ENCODE data around the gene BCDIN3D. TPM values are rescaled to one million over a fixed set of nuclear protein-coding genes. Genes with fewer than 3 reads are reported as not detected.

The BCDIN3D gene
- total RNA-seq (4.6 TPM), polyA plus RNA-seq (1 to 10 TPM; 7.3 to 9.8 (median 8.7) TPM)

- Histone ChIP-seq H3K4me3 (ENCODE audit: low read depth, low read length) (peak within 1 kb of the TSS; percentile 93), H3K9me3 (ENCODE audit: control insufficient read depth in 2 of 2, low read length in 2 of 2) (no peaks in the 10 kb centered on the region), H3K27me3 (ENCODE audit: control insufficient read depth, insufficient read depth, low read length) (no peaks in the 10 kb centered on the region), H3K27ac (ENCODE audit: insufficient read depth, low read length, poor library complexity, severe bottlenecking) (peak within 1 kb of the TSS; percentile 78), H3K4me1 (ENCODE audit: control insufficient read depth, insufficient read depth, low read length, poor library complexity, severe bottlenecking) (peaks cover 26% of the 10 kb centered on the region), H3K36me3 (ENCODE audit: control insufficient read depth, insufficient read depth, low read length) (peaks cover 2% of the 10 kb centered on the region)
- Mint-ChIP-seq H3K4me1 (peaks cover 12 to 43% (median 29%) of the 10 kb centered on the region in 4 donors), H3K27ac (peak within 1 kb of the TSS; percentile 93 to 95 (median 94)), H3K27me3 (peaks cover 8% of the 10 kb centered on the region), H3K4me3 (peak within 1 kb of the TSS; percentile 82 to 98 (median 93)), H3K9me3 (no peaks in the 10 kb centered on the region), H3K36me3 (no peaks in the 10 kb centered on the region)
- peak; percentile 90 to 94 (median 90) for DNase-seq
- ATAC-seq (ENCODE audit: low read depth in 2 of 2): peak; percentile 95 to 96
These were observed at the start of gene BCDIN3D for GRCh38 chr12:49842519-49843352. Gene BCDIN3D (minus strand): TSS chr12:49843106. CDS start chr12:49843087, 19 bp downstream.

- DNase-seq (no peak), ATAC-seq (ENCODE audit: low read depth in 2 of 2) (no peak)
- no peak overlapping the region for H3K4me3 ChIP-seq (ENCODE audit: low read depth, low read length)
- no peaks in the 10 kb centered on the region for H3K4me1 ChIP-seq (ENCODE audit: control insufficient read depth, insufficient read depth, low read length, poor library complexity, severe bottlenecking)
- no peaks in the 10 kb centered on the region for H3K9me3 ChIP-seq (ENCODE audit: control insufficient read depth in 2 of 2, low read length in 2 of 2)
- H3K36me3 ChIP-seq (ENCODE audit: control insufficient read depth, insufficient read depth, low read length): no peaks in the 10 kb centered on the region
- H3K4me1 Mint-ChIP-seq: no peaks in the 10 kb centered on the region
- H3K4me3 Mint-ChIP-seq: no peak overlapping the region
- H3K27ac ChIP-seq (ENCODE audit: insufficient read depth, low read length, poor library complexity, severe bottlenecking): no peak overlapping the region
- H3K36me3 Mint-ChIP-seq: no peaks in the 10 kb centered on the region
- no peaks in the 10 kb centered on the region for H3K27me3 ChIP-seq (ENCODE audit: control insufficient read depth, insufficient read depth, low read length)
- no peaks in the 10 kb centered on the region for H3K9me3 Mint-ChIP-seq
- H3K27ac Mint-ChIP-seq: peak overlapping the region in 2 of 3 donors; percentile 17 to 30
- peaks cover 4% of the 10 kb centered on the region for H3K27me3 Mint-ChIP-seq
These were observed 49.3 kb upstream of the BCDIN3D start for GRCh38 chr12:49892084-49892731.

- no peaks in the 10 kb centered on the region for H3K27me3 ChIP-seq (ENCODE audit: control insufficient read depth, insufficient read depth, low read length)
- H3K36me3 Mint-ChIP-seq: no peaks in the 10 kb centered on the region
- H3K9me3 ChIP-seq (ENCODE audit: control insufficient read depth in 2 of 2, low read length in 2 of 2): no peaks in the 10 kb centered on the region
- ATAC-seq (ENCODE audit: low read depth in 2 of 2): no peak
- no peaks in the 10 kb centered on the region for H3K4me1 Mint-ChIP-seq
- no peak for DNase-seq
- H3K36me3 ChIP-seq (ENCODE audit: control insufficient read depth, insufficient read depth, low read length): no peaks in the 10 kb centered on the region
- no peaks in the 10 kb centered on the region for H3K4me1 ChIP-seq (ENCODE audit: control insufficient read depth, insufficient read depth, low read length, poor library complexity, severe bottlenecking)
- no peak overlapping the region for H3K27ac ChIP-seq (ENCODE audit: insufficient read depth, low read length, poor library complexity, severe bottlenecking)
- H3K4me3 ChIP-seq (ENCODE audit: low read depth, low read length): no peak overlapping the region
- peaks cover 4% of the 10 kb centered on the region for H3K27me3 Mint-ChIP-seq
- H3K4me3 Mint-ChIP-seq: no peak overlapping the region
- no peaks in the 10 kb centered on the region for H3K9me3 Mint-ChIP-seq
- H3K27ac Mint-ChIP-seq: no peak overlapping the region
These were observed 48.6 kb upstream of the BCDIN3D start for GRCh38 chr12:49891476-49891875.

GRCh38 chr12:49891012-49891411 is 48.1 kb upstream of the BCDIN3D start:
- Mint-ChIP-seq H3K4me3 (no peak overlapping the region), H3K27me3 (peaks cover 4% of the 10 kb centered on the region), H3K4me1 (no peaks in the 10 kb centered on the region), H3K27ac (no peak overlapping the region), H3K9me3 (no peaks in the 10 kb centered on the region), H3K36me3 (no peaks in the 10 kb centered on the region)
- no peak overlapping the region for H3K4me3 ChIP-seq (ENCODE audit: low read depth, low read length)
- no peak for ATAC-seq (ENCODE audit: low read depth in 2 of 2)
- H3K9me3 ChIP-seq (ENCODE audit: control insufficient read depth in 2 of 2, low read length in 2 of 2): no peaks in the 10 kb centered on the region
- H3K36me3 ChIP-seq (ENCODE audit: control insufficient read depth, insufficient read depth, low read length): no peaks in the 10 kb centered on the region
- H3K27ac ChIP-seq (ENCODE audit: insufficient read depth, low read length, poor library complexity, severe bottlenecking): no peak overlapping the region
- no peak for DNase-seq
- H3K27me3 ChIP-seq (ENCODE audit: control insufficient read depth, insufficient read depth, low read length): no peaks in the 10 kb centered on the region
- no peaks in the 10 kb centered on the region for H3K4me1 ChIP-seq (ENCODE audit: control insufficient read depth, insufficient read depth, low read length, poor library complexity, severe bottlenecking)

GRCh38 chr12:49890096-49890461 is 47.2 kb upstream of the BCDIN3D start:
- no peak for DNase-seq
- no peaks in the 10 kb centered on the region for H3K4me1 Mint-ChIP-seq
- no peaks in the 10 kb centered on the region for H3K27me3 ChIP-seq (ENCODE audit: control insufficient read depth, insufficient read depth, low read length)

GRCh38 chr12:49889361-49890095 is 46.6 kb upstream of the BCDIN3D start:
- Mint-ChIP-seq H3K27me3 (peaks cover 4% of the 10 kb centered on the region), H3K4me1 (no peaks in the 10 kb centered on the region), H3K36me3 (no peaks in the 10 kb centered on the region), H3K9me3 (no peaks in the 10 kb centered on the region), H3K4me3 (no peak overlapping the region), H3K27ac (no peak overlapping the region)
- Histone ChIP-seq H3K36me3 (ENCODE audit: control insufficient read depth, insufficient read depth, low read length) (no peaks in the 10 kb centered on the region), H3K4me1 (ENCODE audit: control insufficient read depth, insufficient read depth, low read length, poor library complexity, severe bottlenecking) (no peaks in the 10 kb centered on the region), H3K27ac (ENCODE audit: insufficient read depth, low read length, poor library complexity, severe bottlenecking) (no peak overlapping the region), H3K4me3 (ENCODE audit: low read depth, low read length) (no peak overlapping the region), H3K27me3 (ENCODE audit: control insufficient read depth, insufficient read depth, low read length) (no peaks in the 10 kb centered on the region), H3K9me3 (ENCODE audit: control insufficient read depth in 2 of 2, low read length in 2 of 2) (no peaks in the 10 kb centered on the region)
- ATAC-seq (ENCODE audit: low read depth in 2 of 2): no peak
- no peak for DNase-seq

More at GRCh38 chr12:49890096-49890461, 47.2 kb upstream of the BCDIN3D start:
- no peak overlapping the region for H3K27ac Mint-ChIP-seq
- no peaks in the 10 kb centered on the region for H3K9me3 Mint-ChIP-seq
- H3K4me1 ChIP-seq (ENCODE audit: control insufficient read depth, insufficient read depth, low read length, poor library complexity, severe bottlenecking): no peaks in the 10 kb centered on the region
- no peaks in the 10 kb centered on the region for H3K36me3 Mint-ChIP-seq
- H3K4me3 ChIP-seq (ENCODE audit: low read depth, low read length): no peak overlapping the region
- no peaks in the 10 kb centered on the region for H3K9me3 ChIP-seq (ENCODE audit: control insufficient read depth in 2 of 2, low read length in 2 of 2)
- no peak overlapping the region for H3K27ac ChIP-seq (ENCODE audit: insufficient read depth, low read length, poor library complexity, severe bottlenecking)
- H3K36me3 ChIP-seq (ENCODE audit: control insufficient read depth, insufficient read depth, low read length): no peaks in the 10 kb centered on the region
- peaks cover 4% of the 10 kb centered on the region for H3K27me3 Mint-ChIP-seq
- no peak overlapping the region for H3K4me3 Mint-ChIP-seq
- no peak for ATAC-seq (ENCODE audit: low read depth in 2 of 2)

- Histone ChIP-seq H3K4me1 (ENCODE audit: control insufficient read depth, insufficient read depth, low read length, poor library complexity, severe bottlenecking) (no peaks in the 10 kb centered on the region), H3K36me3 (ENCODE audit: control insufficient read depth, insufficient read depth, low read length) (no peaks in the 10 kb centered on the region), H3K4me3 (ENCODE audit: low read depth, low read length) (no peak overlapping the region), H3K27ac (ENCODE audit: insufficient read depth, low read length, poor library complexity, severe bottlenecking) (no peak overlapping the region), H3K9me3 (ENCODE audit: control insufficient read depth in 2 of 2, low read length in 2 of 2) (no peaks in the 10 kb centered on the region), H3K27me3 (ENCODE audit: control insufficient read depth, insufficient read depth, low read length) (no peaks in the 10 kb centered on the region)
- DNase-seq (no peak), ATAC-seq (ENCODE audit: low read depth in 2 of 2) (no peak)
- Mint-ChIP-seq H3K27me3 (peaks cover 4% of the 10 kb centered on the region), H3K4me3 (no peak overlapping the region), H3K36me3 (no peaks in the 10 kb centered on the region), H3K27ac (no peak overlapping the region), H3K4me1 (no peaks in the 10 kb centered on the region), H3K9me3 (no peaks in the 10 kb centered on the region)
These were observed 45.7 kb upstream of the BCDIN3D start for GRCh38 chr12:49888461-49889151.

All from CD4-positive, CD25-positive, alpha-beta regulatory T cell (primary cell).